ENCODE results near the gene CDK12. TPM values are rescaled to one million over a fixed set of nuclear protein-coding genes. Genes with fewer than 3 reads are reported as not detected.

Gene CDK12
- total RNA-seq, 1 donor from 2014 or later, result 55.7 TPM

GRCh38 chr17:39529455-39529854 lies 68.2 kb downstream of the CDK12 start:
- H2AFZ ChIP-seq (ENCODE audit: low read depth, low read length), result no peak overlapping the region
- Mint-ChIP-seq H3K27ac (ENCODE audit: unreplicated experiment) (no peak overlapping the region), H3K36me3 (ENCODE audit: low read depth, unreplicated experiment) (peaks cover 13% of the 10 kb centered on the region), H3K27me3 (ENCODE audit: low read depth, unreplicated experiment) (no peaks in the 10 kb centered on the region), H3K9me3 (ENCODE audit: unreplicated experiment) (no peaks in the 10 kb centered on the region), H3K4me3 (ENCODE audit: unreplicated experiment) (no peak overlapping the region), H3K4me1 (ENCODE audit: low read depth, unreplicated experiment) (no peaks in the 10 kb centered on the region)
- H3K36me3 ChIP-seq (ENCODE audit: insufficient read depth, low read length), result peaks cover 63% of the 10 kb centered on the region
- H3K4me3 ChIP-seq (ENCODE audit: insufficient read depth, low read depth, low read length), result no peak overlapping the region
- H3K27ac ChIP-seq (ENCODE audit: low read depth, low read length), result no peak overlapping the region
- no peak overlapping the region for H3K9ac ChIP-seq (ENCODE audit: low read length)
- peaks cover 39% of the 10 kb centered on the region for H4K20me1 ChIP-seq (ENCODE audit: insufficient read depth, low read length)
- no peak overlapping the region for H3K4me2 ChIP-seq (ENCODE audit: low read length)
- DNase-seq (ENCODE audit: low read depth) (no peak), FAIRE-seq (no peak)
- H3K79me2 ChIP-seq (ENCODE audit: insufficient read depth, low read length), result no peaks in the 10 kb centered on the region
- H3K9me3 ChIP-seq (ENCODE audit: insufficient read depth, low read depth, low read length), result no peaks in the 10 kb centered on the region
- TF ChIP-seq EZH2 (IDR thresholded peaks at IDR 0.05; ENCODE audit: insufficient read depth, low read length), result no peak
- no peaks in the 10 kb centered on the region for H3K4me1 ChIP-seq (ENCODE audit: insufficient read depth, low read length)
- no peaks in the 10 kb centered on the region for H3K27me3 ChIP-seq (ENCODE audit: insufficient read depth, low read length)

- no peak for DNase-seq (ENCODE audit: low read depth)
- no peak for FAIRE-seq
- TF ChIP-seq CTCF (IDR thresholded peaks at IDR 0.05; ENCODE audit: insufficient read depth, low read depth, low read length) (no peak), EZH2 (IDR thresholded peaks at IDR 0.05; ENCODE audit: insufficient read depth, low read length) (no peak)
- no peak overlapping the region for H3K27ac ChIP-seq (ENCODE audit: low read depth, low read length)
- no peak overlapping the region for H3K4me3 Mint-ChIP-seq (ENCODE audit: unreplicated experiment)
- no peaks in the 10 kb centered on the region for H3K4me1 Mint-ChIP-seq (ENCODE audit: low read depth, unreplicated experiment)
- no peaks in the 10 kb centered on the region for H3K9me3 ChIP-seq (ENCODE audit: insufficient read depth, low read depth, low read length)
- H3K27me3 ChIP-seq (ENCODE audit: insufficient read depth, low read length), result no peaks in the 10 kb centered on the region
- peaks cover 45% of the 10 kb centered on the region for H4K20me1 ChIP-seq (ENCODE audit: insufficient read depth, low read length)
- peaks cover 14% of the 10 kb centered on the region for H3K36me3 Mint-ChIP-seq (ENCODE audit: low read depth, unreplicated experiment)
- peaks cover 52% of the 10 kb centered on the region for H3K36me3 ChIP-seq (ENCODE audit: insufficient read depth, low read length)
- no peak overlapping the region for H2AFZ ChIP-seq (ENCODE audit: low read depth, low read length)
- no peak overlapping the region for H3K4me3 ChIP-seq (ENCODE audit: insufficient read depth, low read depth, low read length)
- H3K9me3 Mint-ChIP-seq (ENCODE audit: unreplicated experiment), result no peaks in the 10 kb centered on the region
- no peaks in the 10 kb centered on the region for H3K79me2 ChIP-seq (ENCODE audit: insufficient read depth, low read length)
- no peak overlapping the region for H3K4me2 ChIP-seq (ENCODE audit: low read length)
- H3K27ac Mint-ChIP-seq (ENCODE audit: unreplicated experiment), result no peak overlapping the region
- no peaks in the 10 kb centered on the region for H3K27me3 Mint-ChIP-seq (ENCODE audit: low read depth, unreplicated experiment)
- H3K9ac ChIP-seq (ENCODE audit: low read length), result no peak overlapping the region
- H3K4me1 ChIP-seq (ENCODE audit: insufficient read depth, low read length), result no peaks in the 10 kb centered on the region
Observed at GRCh38 chr17:39530513-39530912, 69.2 kb downstream of the CDK12 start.

- peaks cover 14% of the 10 kb centered on the region for H3K36me3 Mint-ChIP-seq (ENCODE audit: low read depth, unreplicated experiment)
- no peaks in the 10 kb centered on the region for H3K4me1 ChIP-seq (ENCODE audit: insufficient read depth, low read length)
Observed at GRCh38 chr17:39531252-39531651, 70.0 kb downstream of the CDK12 start.

More at GRCh38 chr17:39531252-39531651, 70.0 kb downstream of the CDK12 start:
- H3K4me2 ChIP-seq (ENCODE audit: low read length), result no peak overlapping the region
- no peaks in the 10 kb centered on the region for H3K9me3 Mint-ChIP-seq (ENCODE audit: unreplicated experiment)
- no peaks in the 10 kb centered on the region for H3K27me3 Mint-ChIP-seq (ENCODE audit: low read depth, unreplicated experiment)
- DNase-seq (ENCODE audit: low read depth) (no peak), FAIRE-seq (no peak)
- no peak overlapping the region for H3K4me3 ChIP-seq (ENCODE audit: insufficient read depth, low read depth, low read length)
- no peak overlapping the region for H3K4me3 Mint-ChIP-seq (ENCODE audit: unreplicated experiment)
- H3K79me2 ChIP-seq (ENCODE audit: insufficient read depth, low read length), result no peaks in the 10 kb centered on the region
- TF ChIP-seq CTCF (IDR thresholded peaks at IDR 0.05; ENCODE audit: insufficient read depth, low read depth, low read length) (no peak), EZH2 (IDR thresholded peaks at IDR 0.05; ENCODE audit: insufficient read depth, low read length) (no peak)
- peaks cover 45% of the 10 kb centered on the region for H3K36me3 ChIP-seq (ENCODE audit: insufficient read depth, low read length)
- no peak overlapping the region for H3K27ac Mint-ChIP-seq (ENCODE audit: unreplicated experiment)
- H3K27me3 ChIP-seq (ENCODE audit: insufficient read depth, low read length), result no peaks in the 10 kb centered on the region
- H2AFZ ChIP-seq (ENCODE audit: low read depth, low read length), result no peak overlapping the region
- H3K9ac ChIP-seq (ENCODE audit: low read length), result no peak overlapping the region
- H4K20me1 ChIP-seq (ENCODE audit: insufficient read depth, low read length), result peaks cover 46% of the 10 kb centered on the region
- peaks cover 3% of the 10 kb centered on the region for H3K4me1 Mint-ChIP-seq (ENCODE audit: low read depth, unreplicated experiment)
- no peak overlapping the region for H3K27ac ChIP-seq (ENCODE audit: low read depth, low read length)
- no peaks in the 10 kb centered on the region for H3K9me3 ChIP-seq (ENCODE audit: insufficient read depth, low read depth, low read length)
